Tibial artery (tissue), 4 donors: Measurements from ENCODE around the gene HTT.

ENCODE experiments used
- DNase-seq, 2 donors: peaks; one replicate each; pipeline ENCODE4 v3.0.0-alpha.2; 2019
- H3K27ac ChIP-seq, 2 donors: fragments of 200-600 bp; sonication (generic) in 1 of 2; 1 replicate in 1 of 2; 2 replicates in 1 of 2; pipeline ENCODE4 v1.5.1; 2018 to 2019; ENCODE audit warnings: mild to moderate bottlenecking in 1 of 2
- H3K27me3 ChIP-seq, 2 donors: fragments of 200-600 bp; sonication (generic) in 1 of 2; one replicate each; pipeline versions ENCODE4 v1.5.1 to v1.6.0; 2016 to 2019
- H3K36me3 ChIP-seq, 3 donors: fragments of 200-600 bp; sonication (generic) in 2 of 3; one replicate each; pipeline ENCODE4 v1.5.1; 2016 to 2019; ENCODE audit warnings: mild to moderate bottlenecking in 2 of 3
- H3K4me1 ChIP-seq, 4 donors: fragments of 200-600 bp; sonication (generic) in 2 of 4; 1 replicate in 3 of 4; 2 replicates in 1 of 4; pipeline ENCODE4 v1.5.1; 2016 to 2019
- H3K4me3 ChIP-seq, 2 donors: fragments of 200-600 bp; sonication (generic) in 1 of 2; 1 replicate in 1 of 2; 2 replicates in 1 of 2; pipeline ENCODE4 v1.5.1; 2018 to 2019; ENCODE audit warnings: mild to moderate bottlenecking in 2 of 2
- H3K9me3 ChIP-seq, 3 donors: fragments of 200-600 bp; sonication (generic) in 1 of 3; one replicate each; pipeline ENCODE4 v1.5.1; 2016 to 2019
- CTCF ChIP-seq, 2 experiments: fragments of 200-600 bp in 1 of 2; fragments of 450-650 bp in 1 of 2; IDR thresholded peaks; one replicate each; pipeline ENCODE4 v1.5.1; 2017 to 2019; ENCODE audit warnings: antibody characterized with exemption in 2 of 2, mild to moderate bottlenecking in 1 of 2, moderate library complexity in 1 of 2
- intact Hi-C: fragments of 100-400 bp; cut with DNase I; formaldehyde crosslinking; loops from one replicate; pipeline ENCODE4 v1.15.0; 2023; ENCODE audit warnings: low total_unique reads

Gene HTT

DNA sequence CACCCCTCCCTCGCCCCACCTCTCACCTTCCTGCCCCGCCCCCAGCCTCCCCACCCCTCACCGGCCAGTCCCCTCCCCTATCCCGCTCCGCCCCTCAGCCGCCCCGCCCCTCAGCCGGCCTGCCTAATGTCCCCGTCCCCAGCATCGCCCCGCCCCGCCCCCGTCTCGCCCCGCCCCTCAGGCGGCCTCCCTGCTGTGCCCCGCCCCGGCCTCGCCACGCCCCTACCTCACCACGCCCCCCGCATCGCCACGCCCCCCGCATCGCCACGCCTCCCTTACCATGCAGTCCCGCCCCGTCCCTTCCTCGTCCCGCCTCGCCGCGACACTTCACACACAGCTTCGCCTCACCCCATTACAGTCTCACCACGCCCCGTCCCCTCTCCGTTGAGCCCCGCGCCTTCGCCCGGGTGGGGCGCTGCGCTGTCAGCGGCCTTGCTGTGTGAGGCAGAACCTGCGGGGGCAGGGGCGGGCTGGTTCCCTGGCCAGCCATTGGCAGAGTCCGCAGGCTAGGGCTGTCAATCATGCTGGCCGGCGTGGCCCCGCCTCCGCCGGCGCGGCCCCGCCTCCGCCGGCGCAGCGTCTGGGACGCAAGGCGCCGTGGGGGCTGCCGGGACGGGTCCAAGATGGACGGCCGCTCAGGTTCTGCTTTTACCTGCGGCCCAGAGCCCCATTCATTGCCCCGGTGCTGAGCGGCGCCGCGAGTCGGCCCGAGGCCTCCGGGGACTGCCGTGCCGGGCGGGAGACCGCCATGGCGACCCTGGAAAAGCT is at the start of gene HTT, which contains the start of gene HTT-AS:
Gene HTT (plus strand): TSS at position 604 of the 768 bp plus-strand sequence. CDS start 145 bp downstream, at position 749.
Gene HTT-AS (minus strand): TSS at position 461 of the 768 bp plus-strand sequence.
- peak in 1 of 2 experiments; percentile 25 for TF ChIP-seq CTCF (IDR thresholded peaks at IDR 0.05)
- H3K9me3 ChIP-seq = no peaks in the 10 kb centered on the region
- DNase-seq = peak; percentile 94 to 98

DNA sequence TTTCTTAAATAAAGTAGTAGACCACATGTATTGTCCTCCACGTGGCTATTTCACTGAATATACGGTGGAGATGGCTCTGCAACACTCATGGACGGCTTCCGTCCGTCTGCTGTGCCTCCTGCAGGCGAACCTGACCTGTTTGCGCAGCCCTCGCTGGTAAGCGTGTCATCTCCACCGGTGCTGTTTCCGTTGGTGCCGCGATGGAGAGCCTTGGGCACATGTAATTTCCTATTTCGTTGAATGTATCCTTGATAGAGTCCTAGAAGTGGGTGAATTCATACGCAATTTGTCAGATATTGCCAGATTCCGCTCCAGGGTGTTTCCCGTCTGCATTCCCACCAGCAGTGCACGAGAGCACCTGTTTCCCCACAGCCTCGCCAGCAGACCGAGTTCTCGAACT is 48.6 kb upstream of the HTT start:
- H3K9me3 ChIP-seq = no peaks in the 10 kb centered on the region
- no peaks in the 10 kb centered on the region for H3K27me3 ChIP-seq
- H3K4me1 ChIP-seq = no peaks in the 10 kb centered on the region
- intact Hi-C loops = no loop called here
- H3K4me3 ChIP-seq = no peak overlapping the region
- no peaks in the 10 kb centered on the region for H3K36me3 ChIP-seq
- no peak for TF ChIP-seq CTCF (IDR thresholded peaks at IDR 0.05)
- DNase-seq = peak in 1 of 2 donors; percentile 51
- H3K27ac ChIP-seq = no peak overlapping the region

More for the DNA sequence above, at the start of gene HTT, which contains the start of gene HTT-AS:
- intact Hi-C loops = no loop called here
- Histone ChIP-seq H3K36me3 (no peaks in the 10 kb centered on the region), H3K4me1 (peaks cover 0 to 31% (median 18%) of the 10 kb centered on the region in 4 donors), H3K4me3 (peak within 1 kb of the TSS; percentile 65 to 92), H3K27me3 (no peaks in the 10 kb centered on the region), H3K27ac (peak within 1 kb of the TSS; percentile 81 to 88)

GRCh38 chr4:3026540-3026939 is 47.9 kb upstream of the HTT start:
- H3K27me3 ChIP-seq = no peaks in the 10 kb centered on the region
- no peak overlapping the region for H3K27ac ChIP-seq
- H3K9me3 ChIP-seq = no peaks in the 10 kb centered on the region
- H3K36me3 ChIP-seq = no peaks in the 10 kb centered on the region
- H3K4me3 ChIP-seq = no peak overlapping the region
- H3K4me1 ChIP-seq = no peaks in the 10 kb centered on the region
- peak in 1 of 2 donors; percentile 40 for DNase-seq
- no peak for TF ChIP-seq CTCF (IDR thresholded peaks at IDR 0.05)
- intact Hi-C loops = no loop called here

GRCh38 chr4:3029464-3029863 is 45.0 kb upstream of the HTT start:
- no peaks in the 10 kb centered on the region for H3K9me3 ChIP-seq
- no peaks in the 10 kb centered on the region for H3K4me1 ChIP-seq
- TF ChIP-seq CTCF (IDR thresholded peaks at IDR 0.05) = no peak
- H3K36me3 ChIP-seq = no peaks in the 10 kb centered on the region
- peak in 1 of 2 donors; percentile 2 for DNase-seq
- no peaks in the 10 kb centered on the region for H3K27me3 ChIP-seq
- intact Hi-C loops = no loop called here
- no peak overlapping the region for H3K4me3 ChIP-seq
- H3K27ac ChIP-seq = no peak overlapping the region

GRCh38 chr4:3030566-3031356 is 43.7 kb upstream of the HTT start:
- TF ChIP-seq CTCF (IDR thresholded peaks at IDR 0.05) = no peak
- no peaks in the 10 kb centered on the region for H3K9me3 ChIP-seq
- H3K4me1 ChIP-seq = no peaks in the 10 kb centered on the region
- DNase-seq = peak in 1 of 2 donors; percentile 51
- H3K4me3 ChIP-seq = no peak overlapping the region
- no peak overlapping the region for H3K27ac ChIP-seq
- H3K27me3 ChIP-seq = no peaks in the 10 kb centered on the region
- no peaks in the 10 kb centered on the region for H3K36me3 ChIP-seq
- intact Hi-C loops = no loop called here
